Stomach (tissue), 9 donors: ENCODE data around the gene TACR3. TPM values are rescaled to one million over a fixed set of nuclear protein-coding genes. Genes with fewer than 3 reads are reported as not detected.
"Not testable (repeated sequence)": the region's sequence is repeated elsewhere in the genome, so short reads cannot be mapped to it uniquely, and the experiment has no call there.

Experiments
- DNase-seq, 2 donors: peaks; one replicate each; pipeline versions ENCODE4 v3.0.0 to v3.0.0-alpha.2; 2013 to 2019
- H3K27ac ChIP-seq, 5 donors: fragments of 200-600 bp in 4 of 5; sonication (generic) in 4 of 5; one replicate each; pipeline ENCODE4 v1.5.1; 2013 to 2019; ENCODE audit warnings: mild to moderate bottlenecking in 1 of 5, moderate library complexity in 1 of 5
- H3K27me3 ChIP-seq, 3 donors: fragments of 200-600 bp; sonication (generic); one replicate each; pipeline ENCODE4 v1.5.1; 2017 to 2019; ENCODE audit warnings: mixed run types in 1 of 3
- H3K36me3 ChIP-seq, 4 donors: fragments of 200-600 bp; sonication (generic); 1 replicate in 3 of 4; 2 replicates in 1 of 4; pipeline ENCODE4 v1.5.1; 2016 to 2019
- H3K4me1 ChIP-seq, 4 donors: fragments of 200-600 bp; sonication (generic); one replicate each; pipeline ENCODE4 v1.5.1; 2016 to 2019
- H3K4me3 ChIP-seq, 4 donors: fragments of 200-600 bp; sonication (generic) in 3 of 4; one replicate each; pipeline ENCODE4 v1.5.1; 2016 to 2019; ENCODE audit warnings: mild to moderate bottlenecking in 1 of 4
- H3K9me3 ChIP-seq, 4 donors: fragments of 200-600 bp; sonication (generic); one replicate each; pipeline ENCODE4 v1.5.1; 2016 to 2019
- EP300 ChIP-seq: sonication (generic); formaldehyde crosslinking; IDR thresholded peaks from one replicate; pipeline ENCODE4 v1.6.1; 2017; ENCODE audit warnings: antibody characterized with exemption
- POLR2A ChIP-seq, 4 donors: fragments of 450-650 bp; IDR thresholded peaks; one replicate each; pipeline ENCODE4 v1.6.1; 2016; ENCODE audit warnings: antibody characterized with exemption in 4 of 4, control low read depth in 2 of 4, mild to moderate bottlenecking in 1 of 4, moderate library complexity in 1 of 4
- POLR2AphosphoS5 ChIP-seq, 3 donors: sonication (generic); formaldehyde crosslinking; IDR thresholded peaks; one replicate each; pipeline ENCODE4 v1.6.1; 2016; ENCODE audit warnings: antibody characterized with exemption in 3 of 3
- WGBS, 5 donors: extraction: QIAGEN DNeasy Blood & Tissue Kit in 3 of 5; methylation state at CpG; one replicate each; pipeline versions ENCODE4 v1.1.5 to v1.1.7; 2013 to 2018; 5-methylcytosine and 5-hydroxymethylcytosine counted together
- intact Hi-C: fragments of 100-400 bp; cut with DNase I; formaldehyde crosslinking; loops from one replicate; pipeline ENCODE4 v1.15.1; 2023; ENCODE audit warnings: low total_unique reads
- polyA plus RNA-seq, 3 donors: library from polyadenylated mRNA; stranded (reverse); fragments of 200-250 nt; gene quantifications; one replicate each; pipeline ENCODE4 v1.2.3, GENCODE V29; 2013
- total RNA-seq, 5 donors: library from RNA; depleted of rRNA; stranded (reverse); fragments of >200 nt; gene quantifications; one replicate each; pipeline versions ENCODE4 v1.1.0 to v1.2.3, GENCODE V29; 2014 to 2016
- TF ChIP-seq, protein P1 (sequence below), 7 experiments: fragments of 450-650 bp in 4 of 7; fragments of 200-600 bp in 3 of 7; sonication (generic) in 3 of 7; IDR thresholded peaks; one replicate each; pipeline ENCODE4 v1.5.1; 2016 to 2019; ENCODE audit warnings: antibody characterized with exemption in 7 of 7, control low read depth in 2 of 7, mild to moderate bottlenecking in 1 of 7
- donor health status: healthy with polysubstance abuse.
- donor health status: Bipolar disorder and iron deficiency.
- donor health status: healthy.

TACR3 gene
- total and polyA plus RNA-seq, 8 donors, result 0.18 TPM; not detected in 7

DNA sequence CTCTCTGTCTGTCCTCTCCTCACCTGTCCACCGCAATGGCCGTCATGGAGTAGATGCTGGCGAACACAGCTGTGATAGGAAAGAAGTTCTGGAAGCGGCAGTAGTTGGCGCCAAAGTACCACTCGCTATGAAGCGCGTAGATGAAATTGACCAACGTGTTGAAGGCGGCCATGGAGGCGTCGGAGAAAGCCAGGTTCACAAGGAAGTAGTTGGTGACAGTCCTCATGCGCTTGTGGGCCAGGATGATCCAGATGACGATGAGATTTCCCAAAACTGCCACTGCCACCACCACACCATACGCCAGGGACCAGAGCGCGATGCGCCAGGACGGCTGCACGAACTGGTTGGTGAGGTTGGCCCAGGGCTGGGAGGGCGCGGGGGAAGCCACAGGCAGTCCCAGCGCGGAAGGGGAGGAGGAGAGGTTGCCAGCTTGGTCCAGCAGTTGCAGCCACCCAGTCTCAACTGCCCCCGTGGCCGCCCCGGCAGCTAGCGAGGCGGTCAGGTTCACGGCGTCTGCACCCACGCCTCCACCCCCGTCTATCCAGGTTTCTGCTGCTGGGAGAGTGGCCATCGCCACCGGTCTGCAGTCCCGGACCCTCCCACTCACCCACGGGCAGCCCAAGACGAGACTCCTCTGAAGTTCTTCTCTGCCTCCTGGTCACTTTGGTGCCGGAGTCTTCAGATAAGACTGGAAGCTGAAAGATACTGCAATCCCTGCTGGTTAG lies 518 bp downstream of the TACR3 start:
- TF ChIP-seq POLR2AphosphoS5 (IDR thresholded peaks at IDR 0.05), result no peak
- TF ChIP-seq EP300, result no peak
- TF ChIP-seq POLR2A (IDR thresholded peaks at IDR 0.05), result no peak
- TF ChIP-seq, protein P1, sequence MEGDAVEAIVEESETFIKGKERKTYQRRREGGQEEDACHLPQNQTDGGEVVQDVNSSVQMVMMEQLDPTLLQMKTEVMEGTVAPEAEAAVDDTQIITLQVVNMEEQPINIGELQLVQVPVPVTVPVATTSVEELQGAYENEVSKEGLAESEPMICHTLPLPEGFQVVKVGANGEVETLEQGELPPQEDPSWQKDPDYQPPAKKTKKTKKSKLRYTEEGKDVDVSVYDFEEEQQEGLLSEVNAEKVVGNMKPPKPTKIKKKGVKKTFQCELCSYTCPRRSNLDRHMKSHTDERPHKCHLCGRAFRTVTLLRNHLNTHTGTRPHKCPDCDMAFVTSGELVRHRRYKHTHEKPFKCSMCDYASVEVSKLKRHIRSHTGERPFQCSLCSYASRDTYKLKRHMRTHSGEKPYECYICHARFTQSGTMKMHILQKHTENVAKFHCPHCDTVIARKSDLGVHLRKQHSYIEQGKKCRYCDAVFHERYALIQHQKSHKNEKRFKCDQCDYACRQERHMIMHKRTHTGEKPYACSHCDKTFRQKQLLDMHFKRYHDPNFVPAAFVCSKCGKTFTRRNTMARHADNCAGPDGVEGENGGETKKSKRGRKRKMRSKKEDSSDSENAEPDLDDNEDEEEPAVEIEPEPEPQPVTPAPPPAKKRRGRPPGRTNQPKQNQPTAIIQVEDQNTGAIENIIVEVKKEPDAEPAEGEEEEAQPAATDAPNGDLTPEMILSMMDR (IDR thresholded peaks at IDR 0.05), result no peak
- H3K36me3 ChIP-seq, result no peaks in the 10 kb centered on the region
- no peak overlapping the region for H3K27ac ChIP-seq
- peak overlapping the region in 3 of 4 donors; percentile 7 to 25 (median 12) for H3K4me3 ChIP-seq
- DNase-seq, result peak in 1 of 2 donors; percentile 63
- H3K27me3 ChIP-seq, result peaks cover 0 to 22% (median 9%) of the 10 kb centered on the region in 3 donors
- H3K4me1 ChIP-seq, result peaks cover 0 to 16% (median 7%) of the 10 kb centered on the region in 4 donors
- intact Hi-C loops, result no loop called here
- H3K9me3 ChIP-seq, result peaks cover 0 to 5% (median 0%) of the 10 kb centered on the region in 4 donors
- 5 to 11% (median 10%) methylated on average over 18 to 39 of the region's 39 CpGs for WGBS, 5 donors

- no peaks in the 10 kb centered on the region for H3K4me1 ChIP-seq
- H3K4me3 ChIP-seq, result no peak overlapping the region
- DNase-seq, result no peak
- no peak overlapping the region for H3K27ac ChIP-seq
- no peak for TF ChIP-seq POLR2A (IDR thresholded peaks at IDR 0.05)
- no peak for TF ChIP-seq EP300
- no peak for TF ChIP-seq POLR2AphosphoS5 (IDR thresholded peaks at IDR 0.05)
- TF ChIP-seq, protein P1 (IDR thresholded peaks at IDR 0.05), result no peak
- intact Hi-C loops, result no loop called here
- H3K27me3 ChIP-seq, result no peaks in the 10 kb centered on the region
- no peaks in the 10 kb centered on the region for H3K36me3 ChIP-seq
- no peaks in the 10 kb centered on the region for H3K9me3 ChIP-seq
These were observed 27.2 kb downstream of the TACR3 start for GRCh38 chr4:103692615-103693014.

DNA sequence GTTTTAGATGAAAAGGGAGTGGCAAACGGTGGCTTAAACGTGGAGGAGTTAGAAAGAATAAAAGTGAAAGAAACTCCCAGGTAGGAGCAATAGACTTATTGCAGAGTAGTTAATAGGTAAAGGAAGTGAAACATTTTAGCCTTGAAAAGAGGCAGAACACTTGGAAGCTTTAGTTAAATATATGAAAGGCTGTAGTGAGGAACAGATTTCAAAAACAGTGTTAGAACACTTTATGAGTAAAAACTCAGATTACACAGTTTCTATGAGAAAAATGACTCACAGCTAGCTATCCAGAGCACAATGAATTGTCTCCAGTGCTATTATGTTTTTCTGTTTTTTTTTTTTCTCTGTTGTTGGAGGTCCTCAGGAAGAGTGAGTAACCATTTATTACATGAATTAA lies 45.8 kb downstream of the TACR3 start:
- 70 to 84% (median 72%) methylated on average over 2 of the region's 2 CpGs for WGBS, 5 donors
- no peaks in the 10 kb centered on the region for H3K4me1 ChIP-seq
- no peak for DNase-seq
- no peaks in the 10 kb centered on the region for H3K36me3 ChIP-seq
- no peak for TF ChIP-seq EP300
- TF ChIP-seq, protein P1 (IDR thresholded peaks at IDR 0.05), result no peak
- no peak for TF ChIP-seq POLR2A (IDR thresholded peaks at IDR 0.05)
- TF ChIP-seq POLR2AphosphoS5 (IDR thresholded peaks at IDR 0.05), result no peak
- intact Hi-C loops, result no loop called here
- no peak overlapping the region for H3K27ac ChIP-seq
- peaks cover 0 to 8% (median 2%) of the 10 kb centered on the region in 4 donors for H3K9me3 ChIP-seq
- no peaks in the 10 kb centered on the region for H3K27me3 ChIP-seq
- no peak overlapping the region for H3K4me3 ChIP-seq

DNA sequence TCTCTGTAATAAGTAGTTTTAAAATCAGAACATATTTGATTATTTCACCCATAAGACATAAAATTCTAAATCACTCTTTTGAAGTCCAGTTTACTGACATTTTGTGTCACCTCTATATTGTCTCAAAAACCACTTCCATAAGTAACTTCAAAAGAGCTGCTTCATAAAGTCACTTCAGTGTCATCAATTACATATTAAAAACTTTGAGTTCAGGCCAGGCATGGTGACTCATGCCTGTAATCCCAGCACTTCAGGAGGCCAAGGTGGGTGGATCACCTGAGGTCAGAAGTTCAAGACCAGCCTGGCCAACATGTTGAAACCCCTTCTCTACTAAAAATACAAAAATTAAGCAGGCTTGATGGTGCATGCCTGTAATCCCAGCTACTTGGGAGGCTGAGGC lies 53.0 kb downstream of the TACR3 start:
- not testable (repeated sequence) for H3K4me1 ChIP-seq, H3K27me3 ChIP-seq

GRCh38 chr4:103664436-103665075 lies 55.2 kb downstream of the TACR3 start:
- no peak for DNase-seq
- no peaks in the 10 kb centered on the region for H3K4me1 ChIP-seq
- intact Hi-C loops, result no loop called here
- 54 to 73% (median 72%) methylated on average over 2 of the region's 2 CpGs for WGBS, 5 donors
- no peak overlapping the region for H3K27ac ChIP-seq
- H3K36me3 ChIP-seq, result no peaks in the 10 kb centered on the region
- no peak overlapping the region for H3K4me3 ChIP-seq
- TF ChIP-seq POLR2A (IDR thresholded peaks at IDR 0.05) (no peak), POLR2AphosphoS5 (IDR thresholded peaks at IDR 0.05) (no peak), EP300 (no peak)
- TF ChIP-seq, protein P1 (IDR thresholded peaks at IDR 0.05), result no peak
- H3K27me3 ChIP-seq, result no peaks in the 10 kb centered on the region
- no peaks in the 10 kb centered on the region for H3K9me3 ChIP-seq

More for the DNA sequence above, 53.0 kb downstream of the TACR3 start:
- H3K27ac ChIP-seq, intact Hi-C loops, H3K4me3 ChIP-seq, DNase-seq, H3K36me3 ChIP-seq, H3K9me3 ChIP-seq: not testable (repeated sequence)
